ENCODE results near the gene RRP1. TPM values are rescaled to one million over a fixed set of nuclear protein-coding genes. Genes with fewer than 3 reads are reported as not detected.

Gene RRP1
- polyA plus RNA-seq, 3 donors from 2014 or later: 6.0 to 16.3 (median 11.6) TPM

- Mint-ChIP-seq H3K36me3 (peaks cover 0 to 14% (median 0%) of the 10 kb centered on the region in 3 donors), H3K4me1 (peaks cover 0 to 3% of the 10 kb centered on the region in 2 donors), H3K27me3 (ENCODE audit: low read depth in 3 of 3) (peaks cover 0 to 4% (median 4%) of the 10 kb centered on the region in 3 donors), H3K4me3 (no peak overlapping the region), H3K27ac (no peak overlapping the region), H3K9me3 (no peaks in the 10 kb centered on the region)
- no peak for DNase-seq
Observed at GRCh38 chr21:43752758-43753438, 36.5 kb upstream of the RRP1 start.

DNA sequence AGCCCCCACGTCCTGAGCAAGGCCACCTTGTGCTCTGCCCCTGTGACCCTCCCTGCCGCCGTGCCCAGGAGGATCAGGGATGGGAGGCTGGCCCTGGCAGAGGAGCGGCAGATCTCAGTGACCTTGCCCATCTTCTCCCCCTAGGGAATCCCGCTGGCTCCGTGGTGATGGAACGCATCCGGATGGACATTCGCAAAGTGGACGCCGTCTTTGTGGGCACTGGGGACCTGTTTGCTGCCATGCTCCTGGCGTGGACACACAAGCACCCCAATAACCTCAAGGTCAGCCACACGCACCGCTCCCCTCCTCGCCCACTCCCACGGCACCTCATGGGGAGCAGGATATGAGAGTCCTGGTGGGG, 36.0 kb upstream of the RRP1 start:
- no peak for DNase-seq
- Mint-ChIP-seq H3K27me3 (ENCODE audit: low read depth in 3 of 3) (peaks cover 0 to 4% (median 4%) of the 10 kb centered on the region in 3 donors), H3K9me3 (no peaks in the 10 kb centered on the region), H3K36me3 (peaks cover 0 to 14% (median 0%) of the 10 kb centered on the region in 3 donors), H3K4me1 (peaks cover 0 to 3% of the 10 kb centered on the region in 2 donors), H3K4me3 (no peak overlapping the region), H3K27ac (no peak overlapping the region)

GRCh38 chr21:43754948-43755781, 34.2 kb upstream of the RRP1 start:
- Mint-ChIP-seq H3K27me3 (ENCODE audit: low read depth in 3 of 3) (peaks cover 0 to 4% (median 2%) of the 10 kb centered on the region in 3 donors), H3K36me3 (peaks cover 0 to 14% (median 4%) of the 10 kb centered on the region in 3 donors), H3K27ac (no peak overlapping the region), H3K9me3 (no peaks in the 10 kb centered on the region), H3K4me1 (peaks cover 0 to 3% of the 10 kb centered on the region in 2 donors), H3K4me3 (no peak overlapping the region)
- no peak for DNase-seq

DNA sequence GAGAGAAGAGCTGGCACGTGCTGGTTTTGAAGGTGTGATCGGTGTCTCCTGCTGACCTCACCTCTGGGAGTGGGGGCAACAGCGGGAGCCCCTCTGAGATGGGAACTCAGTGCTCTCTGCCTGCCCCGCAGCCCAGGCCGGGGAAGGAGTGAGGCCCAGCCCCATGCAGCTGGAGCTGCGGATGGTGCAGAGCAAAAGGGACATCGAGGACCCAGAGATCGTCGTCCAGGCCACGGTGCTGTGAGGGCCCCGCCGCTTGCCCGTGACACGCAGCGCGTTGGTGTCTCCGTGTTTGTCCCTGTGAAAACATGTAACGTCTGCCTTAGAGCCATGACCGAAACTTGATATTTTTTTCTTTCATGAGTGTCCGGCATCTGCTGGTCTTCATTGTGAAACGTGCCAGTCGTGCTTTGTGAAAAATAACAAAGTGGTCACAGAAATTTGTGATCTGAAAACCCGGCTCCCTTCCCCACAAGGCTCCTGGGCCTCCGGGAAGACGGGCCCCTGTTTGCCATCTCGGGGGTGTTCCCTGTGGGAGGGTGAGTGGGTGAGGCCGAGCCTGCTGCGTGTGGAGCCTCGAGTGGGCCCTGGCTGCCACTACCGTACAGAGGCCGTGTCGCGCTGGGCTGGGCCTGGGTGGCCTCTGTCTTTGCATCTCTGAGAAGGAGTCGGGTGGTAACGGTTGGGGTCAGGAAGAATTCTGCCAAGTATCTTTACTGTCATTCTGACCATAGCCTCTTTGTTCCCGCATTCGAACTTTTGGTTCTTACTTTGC, 33.4 kb upstream of the RRP1 start:
- Mint-ChIP-seq H3K4me3 (no peak overlapping the region), H3K27me3 (ENCODE audit: low read depth in 3 of 3) (peaks cover 0 to 2% (median 0%) of the 10 kb centered on the region in 3 donors), H3K9me3 (no peaks in the 10 kb centered on the region), H3K4me1 (no peaks in the 10 kb centered on the region), H3K36me3 (peaks cover 0 to 8% (median 4%) of the 10 kb centered on the region in 3 donors), H3K27ac (no peak overlapping the region)
- DNase-seq: no peak

DNA sequence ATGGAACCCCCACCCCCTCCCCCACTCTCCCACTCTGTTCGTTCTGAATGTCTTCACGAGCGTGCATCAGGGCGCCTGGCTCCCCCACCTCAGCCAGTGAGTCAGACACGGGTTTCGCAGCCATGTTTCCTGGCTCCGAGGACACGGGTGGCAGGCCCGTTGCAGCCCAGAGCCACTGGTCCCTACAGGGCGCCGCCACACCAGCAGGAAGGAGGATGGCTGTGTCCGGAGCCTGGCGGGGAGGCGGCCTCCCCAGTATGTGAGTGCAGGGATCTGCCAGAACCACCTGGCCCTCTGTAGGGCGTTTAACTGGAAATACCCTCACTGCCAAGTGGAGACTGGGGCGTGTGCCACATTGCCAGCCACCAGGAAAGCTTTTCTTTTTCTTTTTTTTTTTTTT, 31.8 kb upstream of the RRP1 start:
- Mint-ChIP-seq H3K4me1 (no peaks in the 10 kb centered on the region), H3K27me3 (ENCODE audit: low read depth in 3 of 3) (peaks cover 0 to 2% (median 0%) of the 10 kb centered on the region in 3 donors), H3K27ac (no peak overlapping the region), H3K36me3 (peaks cover 0 to 8% (median 4%) of the 10 kb centered on the region in 3 donors), H3K9me3 (no peaks in the 10 kb centered on the region), H3K4me3 (no peak overlapping the region)
- DNase-seq: no peak

DNA sequence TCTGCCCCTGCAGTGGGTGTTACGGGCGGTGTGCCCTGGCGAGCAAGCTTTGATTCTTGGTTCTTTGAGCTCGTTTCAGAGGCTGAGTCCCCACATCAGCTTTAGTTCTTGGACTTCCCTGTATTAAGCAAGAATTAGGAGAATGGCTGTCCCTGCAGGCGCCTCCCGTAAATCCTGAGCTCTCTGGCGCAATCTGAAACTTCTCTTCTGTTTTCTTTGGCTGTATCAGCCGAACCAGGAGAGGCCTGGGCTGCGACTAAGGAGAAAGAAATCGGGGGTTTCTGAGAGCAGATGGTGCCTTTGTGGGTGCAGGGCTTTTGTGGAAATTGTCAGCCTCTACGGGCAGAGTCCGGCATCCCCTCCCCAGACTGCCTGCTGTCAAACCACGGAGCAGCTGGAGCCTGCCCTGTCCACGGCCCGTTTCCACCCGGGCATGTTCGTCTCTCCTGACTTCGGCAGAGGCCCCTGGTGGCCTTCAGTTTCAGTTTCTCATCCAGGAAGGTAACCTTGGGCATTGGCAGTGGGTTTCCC, 31.2 kb upstream of the RRP1 start:
- Mint-ChIP-seq H3K27ac (no peak overlapping the region), H3K4me3 (no peak overlapping the region), H3K9me3 (no peaks in the 10 kb centered on the region), H3K4me1 (no peaks in the 10 kb centered on the region), H3K27me3 (ENCODE audit: low read depth in 3 of 3) (peaks cover 0 to 2% (median 2%) of the 10 kb centered on the region in 3 donors), H3K36me3 (peaks cover 0 to 8% (median 4%) of the 10 kb centered on the region in 3 donors)
- DNase-seq: no peak

DNA sequence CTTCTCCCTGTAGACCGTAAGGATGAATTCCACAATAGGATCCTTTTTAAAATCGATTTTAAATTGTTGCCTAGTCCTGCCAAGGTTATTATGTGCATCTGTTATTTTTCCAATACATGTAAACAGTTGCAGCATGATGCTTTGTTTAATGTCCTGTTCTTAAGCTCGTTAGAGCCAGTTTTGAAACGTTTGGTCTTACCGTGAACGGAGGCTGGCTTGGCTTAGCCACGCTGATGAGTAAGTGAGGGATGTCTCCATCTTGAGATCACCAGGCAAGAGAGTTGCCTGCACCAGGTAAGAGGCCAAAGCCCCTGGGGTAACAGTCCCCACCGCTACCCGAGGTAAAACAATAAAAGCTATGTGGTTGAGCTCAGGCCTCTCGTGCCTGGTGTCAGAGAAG, 30.6 kb upstream of the RRP1 start:
- DNase-seq: no peak
- Mint-ChIP-seq H3K9me3 (no peaks in the 10 kb centered on the region), H3K4me1 (no peaks in the 10 kb centered on the region), H3K27ac (no peak overlapping the region), H3K4me3 (no peak overlapping the region), H3K36me3 (peaks cover 0 to 8% (median 4%) of the 10 kb centered on the region in 3 donors), H3K27me3 (ENCODE audit: low read depth in 3 of 3) (peaks cover 0 to 2% (median 2%) of the 10 kb centered on the region in 3 donors)

DNA sequence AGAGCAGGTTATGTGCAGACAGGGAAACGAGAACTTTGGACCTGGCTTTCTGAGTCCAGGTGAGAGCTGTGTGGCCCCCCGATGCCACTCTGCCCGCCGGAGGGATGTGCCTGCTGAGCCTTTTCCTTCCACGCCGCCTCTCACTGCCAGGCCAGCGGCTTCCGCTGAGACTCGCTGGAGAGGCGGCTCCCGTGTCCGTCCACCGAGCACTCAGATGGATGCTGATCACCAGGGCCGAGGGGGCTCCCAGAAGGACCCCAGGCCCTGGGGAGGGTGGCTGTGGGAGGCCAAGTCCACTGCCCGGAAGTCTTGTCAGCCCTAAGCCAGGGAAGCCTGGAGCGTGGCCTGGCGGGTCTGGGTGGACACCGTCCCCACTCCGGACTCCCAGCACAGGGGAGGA, 29.7 kb upstream of the RRP1 start:
- Mint-ChIP-seq H3K36me3 (peaks cover 0 to 8% (median 4%) of the 10 kb centered on the region in 3 donors), H3K27ac (no peak overlapping the region), H3K9me3 (no peaks in the 10 kb centered on the region), H3K4me3 (no peak overlapping the region), H3K4me1 (no peaks in the 10 kb centered on the region), H3K27me3 (ENCODE audit: low read depth in 3 of 3) (peaks cover 0 to 2% (median 0%) of the 10 kb centered on the region in 3 donors)
- DNase-seq: no peak

DNA sequence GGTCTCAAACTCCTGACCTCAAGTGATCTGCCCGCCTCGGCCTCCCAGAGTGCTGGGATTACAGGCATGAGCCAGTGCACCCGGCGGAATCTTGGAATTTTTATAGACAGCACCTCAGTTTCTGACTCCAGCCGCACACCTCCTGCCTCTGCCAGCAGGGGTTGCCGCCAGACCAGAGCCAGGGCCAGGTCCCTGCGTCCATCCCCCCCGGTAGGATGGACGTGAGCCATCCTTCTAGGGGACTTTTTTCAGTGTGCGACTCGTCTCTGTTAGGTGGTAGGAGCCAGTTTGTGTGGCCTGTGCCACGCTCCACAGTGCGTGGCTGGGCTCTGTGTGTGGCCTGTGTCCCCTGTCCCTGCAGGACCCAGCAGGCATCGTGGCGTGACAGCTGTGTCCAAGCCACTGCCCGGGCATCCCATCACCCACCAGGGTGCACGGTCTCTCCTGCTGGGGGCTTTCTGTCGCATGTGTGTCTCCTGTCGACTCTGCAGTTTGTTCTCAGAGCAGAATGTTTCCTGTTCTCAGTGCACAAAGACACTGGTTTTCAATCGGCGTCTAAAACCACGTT, 28.9 kb upstream of the RRP1 start:
- Mint-ChIP-seq H3K9me3 (no peaks in the 10 kb centered on the region), H3K4me3 (no peak overlapping the region), H3K36me3 (peaks cover 0 to 8% (median 4%) of the 10 kb centered on the region in 3 donors), H3K4me1 (no peaks in the 10 kb centered on the region), H3K27me3 (ENCODE audit: low read depth in 3 of 3) (peaks cover 0 to 2% (median 0%) of the 10 kb centered on the region in 3 donors), H3K27ac (peak overlapping the region in 1 of 6 donors; percentile 53)
- no peak for DNase-seq

DNA sequence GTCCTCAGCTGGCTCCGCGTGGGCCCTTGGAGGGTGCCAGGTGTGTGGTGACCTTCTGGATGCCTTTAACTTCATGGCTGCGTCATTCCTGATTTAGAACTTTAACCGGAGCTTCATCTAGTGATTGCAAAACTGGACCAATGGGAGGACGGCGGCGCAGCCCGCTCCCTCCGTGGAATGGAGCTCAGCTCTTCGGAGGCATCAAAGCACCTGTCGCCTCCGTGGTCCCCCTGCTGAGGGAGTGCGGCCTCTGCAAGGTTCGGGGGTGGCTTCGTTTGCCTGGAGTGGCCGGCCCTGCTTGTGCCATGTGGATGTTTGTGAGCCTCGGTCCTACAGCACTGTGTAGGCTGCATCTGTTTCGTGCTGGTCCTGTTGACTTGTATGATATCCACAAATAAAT, 27.5 kb upstream of the RRP1 start:
- no peak overlapping the region for H3K4me3 Mint-ChIP-seq
- no peak overlapping the region for H3K27ac Mint-ChIP-seq
- H3K4me1 Mint-ChIP-seq: no peaks in the 10 kb centered on the region
- peaks cover 0 to 4% (median 0%) of the 10 kb centered on the region in 3 donors for H3K36me3 Mint-ChIP-seq
- no peak for DNase-seq
- no peaks in the 10 kb centered on the region for H3K9me3 Mint-ChIP-seq
- peaks cover 0 to 2% (median 0%) of the 10 kb centered on the region in 3 donors for H3K27me3 Mint-ChIP-seq (ENCODE audit: low read depth in 3 of 3)

GRCh38 chr21:43762303-43763128, 26.9 kb upstream of the RRP1 start:
- DNase-seq: no peak
- Mint-ChIP-seq H3K9me3 (no peaks in the 10 kb centered on the region), H3K27ac (no peak overlapping the region), H3K4me3 (no peak overlapping the region), H3K36me3 (peaks cover 0 to 4% (median 0%) of the 10 kb centered on the region in 3 donors), H3K4me1 (no peaks in the 10 kb centered on the region), H3K27me3 (ENCODE audit: low read depth in 3 of 3) (peaks cover 0 to 3% (median 0%) of the 10 kb centered on the region in 3 donors)

DNA sequence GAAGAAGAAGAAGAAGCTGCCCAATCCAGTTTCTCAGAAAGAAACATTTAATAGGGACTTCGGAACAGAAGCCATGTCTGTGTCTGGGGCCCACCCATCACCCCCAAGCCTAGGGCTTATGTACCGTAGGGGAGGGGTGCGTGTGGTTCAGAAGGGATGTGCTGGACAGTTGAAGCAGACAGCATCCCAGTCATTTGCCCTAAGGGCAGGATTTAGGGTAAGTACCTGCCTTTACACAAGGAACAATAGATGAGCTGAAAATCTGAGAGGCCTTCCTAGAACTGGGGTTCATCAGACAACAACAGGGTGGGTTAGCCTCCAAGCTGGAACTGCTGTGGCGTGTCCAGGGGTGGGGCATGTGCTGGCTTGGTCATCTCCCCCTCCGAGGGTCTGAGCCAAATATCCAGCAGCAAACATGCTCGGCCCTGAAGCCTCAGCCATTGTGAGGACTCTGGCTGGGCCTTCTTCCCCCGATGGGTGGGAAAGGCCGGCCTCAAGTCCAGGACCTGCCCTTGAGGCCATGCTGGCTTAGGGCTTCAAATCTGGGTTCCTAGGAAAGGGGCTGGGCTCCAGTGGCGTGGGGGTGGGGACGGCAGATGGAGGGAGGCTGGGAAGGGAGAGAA, 25.4 kb upstream of the RRP1 start:
- H3K27me3 Mint-ChIP-seq (ENCODE audit: low read depth in 3 of 3): peaks cover 0 to 3% (median under 1%) of the 10 kb centered on the region in 3 donors
- no peak overlapping the region for H3K27ac Mint-ChIP-seq
- H3K4me3 Mint-ChIP-seq: no peak overlapping the region
- no peaks in the 10 kb centered on the region for H3K9me3 Mint-ChIP-seq
- no peaks in the 10 kb centered on the region for H3K4me1 Mint-ChIP-seq
- H3K36me3 Mint-ChIP-seq: no peaks in the 10 kb centered on the region
- no peak for DNase-seq
